Islet of Langerhans (tissue), 1 donor: ENCODE results near the gene NOTCH3.

ENCODE experiments used
- FAIRE-seq: peaks from one replicate; lab custom pipeline; 2011; peaks lifted over from hg19 to GRCh38; lab: Jason Lieb, UNC

NOTCH3 gene

GRCh38 chr19:15235781-15236180, 35.0 kb upstream of the NOTCH3 start:
- FAIRE-seq, result no peak

- no peak for FAIRE-seq
These were observed 33.8 kb upstream of the NOTCH3 start for GRCh38 chr19:15234431-15235130.

DNA sequence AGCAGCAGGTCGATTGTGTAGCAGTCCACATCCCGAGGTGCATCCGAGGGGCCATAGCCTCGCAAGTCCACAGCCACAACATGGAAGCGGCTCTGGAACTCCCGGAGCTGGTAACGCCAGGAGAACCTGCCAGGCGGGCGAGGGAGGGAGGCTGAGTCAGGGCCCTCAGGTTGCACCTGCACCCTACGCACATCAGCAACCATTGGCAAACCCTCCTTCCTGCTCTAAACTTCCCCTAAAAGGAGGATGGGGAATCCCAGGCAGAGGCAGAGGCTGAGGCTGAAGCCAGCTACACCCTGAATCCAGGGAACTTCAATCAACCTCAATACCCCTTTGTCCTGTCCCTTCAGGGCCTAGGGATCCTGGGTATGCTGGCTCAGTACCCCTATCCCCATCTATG, 30.5 kb upstream of the NOTCH3 start:
- no peak for FAIRE-seq

GRCh38 chr19:15227261-15227660, 26.5 kb upstream of the NOTCH3 start:
- no peak for FAIRE-seq

- FAIRE-seq, result no peak
These were observed 25.0 kb upstream of the NOTCH3 start for GRCh38 chr19:15225760-15226159.

DNA sequence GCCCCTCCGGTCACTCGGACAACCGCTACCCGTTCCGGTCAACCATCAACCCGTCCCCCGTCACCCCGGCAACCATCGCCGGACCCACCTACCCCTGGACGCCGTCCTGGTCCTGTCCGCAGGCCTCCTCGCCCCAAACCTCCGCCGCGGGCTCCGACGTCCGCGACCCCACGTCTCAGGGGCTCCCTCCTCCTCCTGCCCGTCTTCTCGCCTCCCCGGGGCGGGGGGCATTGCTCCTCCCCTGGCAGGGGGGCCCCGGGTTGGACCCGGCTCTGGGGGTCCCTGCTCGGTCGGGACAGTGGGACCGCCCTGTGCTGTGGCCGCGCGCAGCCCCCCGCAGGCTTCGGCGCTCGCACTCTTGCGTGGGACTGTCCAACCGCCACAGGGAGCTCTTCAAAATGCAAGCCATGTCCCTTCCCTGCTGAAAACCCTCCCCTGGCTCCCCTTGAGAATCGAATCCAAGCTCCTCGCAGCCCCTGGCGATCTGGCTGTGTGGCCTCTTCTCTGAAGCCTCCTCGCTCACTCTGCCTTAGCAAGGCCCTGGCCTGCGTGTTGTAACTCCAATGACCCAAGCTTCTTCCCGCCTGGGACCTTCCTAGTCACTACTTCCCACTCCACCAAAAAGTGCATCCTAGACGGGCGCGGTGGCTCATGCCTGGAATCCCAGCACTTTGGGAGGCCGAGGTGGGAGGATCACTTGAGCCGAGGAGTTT, 23.0 kb upstream of the NOTCH3 start:
- no peak for FAIRE-seq

GRCh38 chr19:15222738-15223648, 22.2 kb upstream of the NOTCH3 start:
- FAIRE-seq, result peak; percentile 77

- no peak for FAIRE-seq
These were observed 20.0 kb upstream of the NOTCH3 start for GRCh38 chr19:15220833-15221232.

GRCh38 chr19:15218501-15218900, 17.7 kb upstream of the NOTCH3 start:
- no peak for FAIRE-seq

DNA sequence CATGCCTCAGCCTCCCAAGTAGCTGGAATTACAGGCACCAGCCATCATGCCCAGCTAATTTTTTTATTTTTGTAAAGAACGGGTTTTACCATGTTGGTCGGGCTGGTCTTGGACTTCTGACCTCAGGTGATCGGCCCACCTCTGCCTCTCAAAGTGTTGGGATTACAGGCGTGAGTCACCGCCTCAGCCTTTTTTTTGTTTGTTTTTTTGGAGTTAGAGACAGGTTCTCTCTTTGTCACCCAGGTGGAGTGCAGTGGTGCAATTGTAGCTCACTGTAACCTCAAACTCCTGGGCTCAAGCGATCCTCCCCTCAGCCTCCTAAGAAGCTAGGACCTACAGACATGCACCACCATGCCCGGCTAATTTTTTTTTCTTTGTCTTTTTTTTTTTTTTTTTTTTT, 15.6 kb upstream of the NOTCH3 start:
- FAIRE-seq, result no peak

DNA sequence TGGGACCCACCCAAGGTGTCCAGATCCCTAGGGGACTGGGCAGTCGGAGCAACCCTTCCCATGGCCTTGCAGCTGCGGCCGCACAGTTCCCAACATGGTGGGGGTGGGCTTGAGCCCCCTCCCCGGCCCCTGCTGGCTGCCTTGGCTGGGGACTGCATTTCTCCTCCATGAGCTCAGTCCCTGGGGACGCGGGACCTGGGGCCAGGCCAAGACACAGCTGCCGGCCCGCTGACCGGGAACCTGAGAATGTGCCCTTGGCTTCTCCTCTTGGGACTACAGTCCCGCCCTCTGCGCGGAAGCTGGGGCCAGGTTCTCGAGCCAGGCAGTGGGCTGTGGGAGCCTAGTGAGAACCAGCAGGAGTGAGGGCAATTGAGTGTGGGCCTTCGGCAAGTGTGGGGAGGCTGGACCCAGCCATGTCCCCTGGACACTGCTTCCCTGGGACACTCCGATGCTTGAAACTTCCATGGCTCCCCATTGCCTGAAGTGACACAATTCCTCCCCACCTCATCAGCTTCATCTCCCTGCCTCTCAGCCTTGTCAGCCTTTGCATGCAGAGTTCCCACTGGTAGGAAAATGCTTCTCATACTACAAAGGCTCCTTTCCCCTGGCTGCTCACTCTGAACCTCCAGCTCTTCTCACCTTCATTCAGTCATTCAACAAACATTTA, 13.1 kb upstream of the NOTCH3 start:
- no peak for FAIRE-seq

DNA sequence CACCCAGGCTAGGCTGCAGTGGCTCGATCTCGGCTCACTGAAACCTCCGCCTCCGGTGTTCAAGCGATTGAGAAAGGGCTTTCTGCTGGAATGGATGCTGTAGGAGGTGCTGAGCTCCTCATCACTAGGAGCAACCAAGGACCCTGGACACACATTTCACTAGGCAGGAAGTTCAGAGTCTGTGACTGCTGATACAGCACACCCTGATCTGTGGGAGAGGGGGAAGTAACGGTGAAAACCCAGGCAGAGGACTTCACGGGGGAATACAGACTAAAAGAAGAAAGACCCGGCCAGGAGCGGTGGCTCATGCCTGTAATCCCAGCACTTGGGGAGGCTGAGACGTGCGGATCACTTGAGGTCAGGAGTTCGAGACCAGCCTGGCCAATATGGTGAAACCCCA, 11.9 kb upstream of the NOTCH3 start:
- no peak for FAIRE-seq

DNA sequence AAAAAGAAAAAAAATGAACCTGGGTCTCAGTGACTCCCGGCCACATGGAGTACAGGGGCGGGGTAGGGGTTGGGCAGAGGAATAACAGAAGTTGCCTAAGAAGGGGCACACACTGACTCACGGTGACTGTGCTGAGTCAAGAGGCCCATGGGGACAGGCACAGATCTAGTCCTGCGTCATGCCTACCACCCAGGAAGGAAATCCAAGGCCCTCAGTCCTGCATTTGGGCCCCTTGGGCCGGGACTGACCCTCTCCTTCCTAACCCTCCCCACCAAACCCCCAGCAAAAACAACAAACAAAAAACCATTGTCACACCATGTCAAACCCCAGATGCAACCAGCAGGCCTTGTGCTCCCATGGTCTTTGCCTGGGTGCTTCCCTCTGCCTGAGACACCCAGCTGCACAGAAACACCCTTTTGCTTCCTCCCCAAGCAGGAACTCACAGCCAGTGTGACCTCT, 9.6 kb upstream of the NOTCH3 start:
- FAIRE-seq, result no peak

- FAIRE-seq, result no peak
These were observed 704 bp upstream of the NOTCH3 start for GRCh38 chr19:15201374-15202023.

GRCh38 chr19:15199661-15200552, 888 bp downstream of the NOTCH3 start:
- no peak for FAIRE-seq

DNA sequence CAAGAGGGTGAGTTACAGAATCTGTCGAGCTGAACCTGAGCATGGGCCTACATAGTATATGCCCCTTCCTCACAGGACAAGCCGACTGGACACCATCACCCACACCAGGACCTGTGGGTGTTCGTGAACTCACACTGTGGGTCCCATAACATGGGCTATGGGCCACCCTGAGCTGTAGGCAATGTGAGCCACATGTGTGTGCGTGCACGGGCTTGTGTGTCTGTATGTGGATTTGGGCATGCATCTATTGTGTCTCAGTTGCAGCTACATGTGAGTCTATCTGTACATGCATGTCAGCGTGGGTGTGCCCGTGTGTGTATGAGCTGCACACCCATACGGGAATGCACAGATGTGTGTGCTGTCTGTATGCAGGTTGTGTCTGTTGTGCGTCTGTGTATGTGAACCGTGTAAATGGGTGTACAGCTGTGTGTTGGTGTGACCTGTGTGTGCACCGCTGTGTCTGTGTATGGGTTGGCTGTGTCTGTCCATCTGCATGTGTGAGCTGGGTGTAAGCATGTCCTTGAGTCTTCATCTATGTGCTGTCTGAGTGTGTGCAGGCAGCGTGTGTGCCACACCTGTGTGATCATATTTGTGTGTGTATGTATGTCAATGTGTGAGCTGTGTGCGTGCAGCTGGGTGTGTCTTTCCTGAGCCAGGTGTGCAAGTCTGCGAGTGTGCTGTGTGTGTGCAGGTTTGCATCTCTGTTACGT, 1.7 kb downstream of the NOTCH3 start:
- no peak for FAIRE-seq

GRCh38 chr19:15197942-15198341, 2.9 kb downstream of the NOTCH3 start:
- FAIRE-seq, result no peak

- FAIRE-seq, result no peak
These were observed 3.4 kb downstream of the NOTCH3 start for GRCh38 chr19:15197275-15197941.

GRCh38 chr19:15196360-15197005, 4.3 kb downstream of the NOTCH3 start:
- no peak for FAIRE-seq
